ENCODE measurements around the gene PANK2. TPM values are rescaled to one million over a fixed set of nuclear protein-coding genes. Genes with fewer than 3 reads are reported as not detected.
"Not testable (repeated sequence)": the region's sequence is repeated elsewhere in the genome, so short reads cannot be mapped to it uniquely, and the experiment has no call there.

The PANK2 gene
- polyA plus RNA-seq, result 10 to 100 TPM; 11.8 to 28.5 (median 22.9) TPM

DNA sequence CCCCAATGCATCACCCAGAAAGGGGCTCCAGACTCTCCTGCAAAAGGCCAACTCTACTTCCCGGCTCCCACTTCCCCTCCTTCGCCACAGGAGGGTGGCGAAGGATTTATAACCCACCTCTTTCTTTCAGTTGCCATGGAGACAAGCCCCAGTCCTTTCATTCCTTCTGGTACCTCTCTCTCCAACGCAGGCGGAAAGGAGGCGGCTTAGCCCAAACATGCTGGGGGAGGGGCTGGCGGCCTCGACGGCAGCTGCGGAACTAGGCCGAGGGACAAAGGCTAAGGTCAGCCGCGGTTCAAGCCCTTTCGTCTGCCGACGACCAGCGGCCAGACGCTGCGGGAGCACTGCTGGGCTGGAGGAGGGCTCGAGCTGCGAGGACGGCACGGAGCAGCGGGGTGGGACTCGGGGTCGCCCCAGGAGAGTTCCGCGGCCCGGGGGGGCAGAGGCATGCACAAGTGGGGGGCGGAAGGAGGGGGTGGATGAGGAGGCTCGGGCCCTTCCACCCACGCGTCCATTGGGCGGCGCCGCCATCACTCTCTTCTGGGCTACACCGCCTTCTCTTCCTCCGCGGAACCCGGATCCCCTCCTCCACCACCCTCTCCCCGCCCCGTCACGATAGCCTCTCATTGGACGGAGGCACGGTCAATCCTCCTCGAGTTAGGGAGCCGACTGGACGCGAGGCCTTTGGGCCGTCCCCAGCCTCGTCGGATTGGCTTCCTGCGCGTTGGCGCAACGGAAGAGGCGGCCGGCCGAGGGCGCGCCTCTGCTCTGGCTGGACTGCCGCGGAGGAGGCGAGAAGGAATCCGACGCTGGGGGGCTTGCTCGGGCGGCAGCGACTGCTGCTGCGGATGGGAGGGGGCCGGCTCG lies at the start of gene PANK2:
Gene PANK2, plus strand, starts transcription at position 766 of the 867 bp plus-strand sequence.
- H3K27ac ChIP-seq (ENCODE audit: low read depth, low read length), result peak within 1 kb of the TSS; percentile 62
- 0 to 1% (median 0%) methylated on average over 53 to 72 of the region's 72 CpGs for WGBS, 3 donors

- H3K27ac ChIP-seq (ENCODE audit: low read depth, low read length), result not testable (repeated sequence)
- WGBS, 3 donors, result 91 to 96% (median 96%) methylated on average over 7 of the region's 7 CpGs
These were observed 49.0 kb upstream of the PANK2 start for GRCh38 chr20:3840201-3840600.

DNA sequence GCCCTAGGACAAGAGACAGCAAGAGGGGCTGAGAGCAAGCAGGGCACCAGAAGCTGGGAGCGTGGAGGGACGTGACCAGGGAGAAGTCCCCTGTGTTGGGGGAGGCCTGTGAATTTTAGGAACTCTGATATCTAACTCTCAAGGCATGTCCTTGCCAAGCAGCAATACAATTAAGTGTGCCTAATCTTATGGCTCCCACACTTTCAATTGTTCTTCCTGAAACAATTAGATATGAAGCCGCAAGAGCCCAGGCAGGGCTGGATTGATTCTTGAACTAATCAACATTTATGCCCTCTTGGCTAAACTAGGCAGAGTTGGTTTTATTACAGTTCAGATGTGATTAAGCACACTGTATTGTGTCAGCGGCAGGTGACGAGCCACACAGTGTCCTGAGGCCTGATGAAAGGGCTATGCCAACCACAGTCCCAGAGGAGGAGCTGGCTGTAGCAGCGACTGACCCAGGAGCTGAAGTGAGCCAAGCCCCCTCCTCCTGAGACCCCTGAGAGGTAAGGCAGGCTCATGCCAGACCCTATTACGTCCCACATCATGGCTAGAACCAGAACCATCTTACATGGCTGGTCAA lies 46.7 kb upstream of the PANK2 start:
- no peak overlapping the region for H3K27ac ChIP-seq (ENCODE audit: low read depth, low read length)
- WGBS, 3 donors, result 79 to 90% (median 82%) methylated on average over 7 of the region's 7 CpGs

GRCh38 chr20:3843490-3843889 lies 45.7 kb upstream of the PANK2 start:
- H3K27ac ChIP-seq (ENCODE audit: low read depth, low read length), result no peak overlapping the region
- WGBS, 3 donors, result 45 to 69% (median 45%) methylated on average over 5 of the region's 5 CpGs

- WGBS, 3 donors, result 93 to 97% (median 97%) methylated on average over 9 of the region's 9 CpGs
- H3K27ac ChIP-seq (ENCODE audit: low read depth, low read length), result not testable (repeated sequence)
These were observed 45.1 kb upstream of the PANK2 start for GRCh38 chr20:3843990-3844619.

DNA sequence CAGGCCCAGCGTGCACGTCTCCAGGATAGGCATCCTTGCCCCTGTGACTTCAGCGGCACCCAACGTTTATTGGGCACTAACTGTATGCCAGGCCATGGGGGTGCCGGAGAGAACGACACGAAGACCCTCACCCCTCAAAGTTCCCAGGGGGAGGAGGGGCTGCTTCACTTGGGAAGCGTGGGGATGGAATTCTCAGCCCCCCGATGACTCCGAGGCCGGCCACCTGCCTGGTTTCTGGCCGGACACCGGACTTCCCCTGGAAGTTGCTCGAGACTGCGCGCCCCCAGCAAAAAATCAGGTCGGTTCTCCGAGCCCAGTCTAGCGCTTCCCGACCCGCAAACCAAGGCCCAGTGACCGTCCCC lies 42.8 kb upstream of the PANK2 start:
- WGBS, 3 donors, result 0 to 1% (median 1%) methylated on average over 21 to 22 of the region's 22 CpGs
- no peak overlapping the region for H3K27ac ChIP-seq (ENCODE audit: low read depth, low read length)

DNA sequence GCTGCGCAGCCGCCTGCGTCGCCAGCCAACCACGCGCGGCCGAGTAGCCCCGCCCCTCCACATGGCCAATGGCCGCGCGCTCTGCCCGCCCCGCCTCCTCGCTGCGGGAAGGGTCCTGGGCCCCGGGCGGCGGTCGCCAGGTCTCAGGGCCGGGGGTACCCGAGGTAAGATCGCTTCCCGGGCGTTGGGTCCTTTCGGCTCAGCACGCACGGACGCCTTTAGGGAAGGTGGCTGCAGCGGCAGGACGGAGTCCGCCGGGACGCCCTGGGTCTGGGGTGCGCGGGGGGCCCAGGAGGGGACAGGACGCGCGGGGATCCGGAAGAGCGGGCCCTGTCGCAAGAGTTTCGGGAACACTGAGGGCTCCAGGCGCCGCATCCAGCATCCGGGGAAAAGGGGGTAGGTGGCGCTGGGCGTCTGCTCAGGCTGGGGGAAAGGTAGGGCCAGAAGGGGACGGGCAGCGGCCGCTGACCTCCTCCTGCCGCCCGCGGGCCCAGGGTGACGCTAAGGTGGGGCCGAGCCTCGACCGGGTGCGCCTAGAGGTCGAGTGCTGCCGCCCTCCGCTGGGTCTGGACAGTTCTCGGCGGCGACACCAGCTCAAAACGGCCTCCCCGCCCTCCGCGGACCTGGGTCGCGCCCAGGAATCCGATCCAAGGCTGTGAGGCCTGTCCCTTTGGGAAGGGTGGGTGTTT lies 42.3 kb upstream of the PANK2 start, which contains the start of gene MAVS:
Gene MAVS, plus strand, starts transcription at position 95 of the 689 bp plus-strand sequence. CDS start 7,791 bp downstream, outside the sequence.
- WGBS, 3 donors, result 0 to 1% (median 0%) methylated on average over 59 to 72 of the region's 72 CpGs
- H3K27ac ChIP-seq (ENCODE audit: low read depth, low read length), result peak within 1 kb of the TSS; percentile 42

- 15 to 23% (median 19%) methylated on average over 8 of the region's 8 CpGs for WGBS, 3 donors
- peak overlapping the region; percentile 42 for H3K27ac ChIP-seq (ENCODE audit: low read depth, low read length)
These were observed 41.7 kb upstream of the PANK2 start for GRCh38 chr20:3847429-3847940.

GRCh38 chr20:3848565-3848964 lies 40.6 kb upstream of the PANK2 start:
- H3K27ac ChIP-seq (ENCODE audit: low read depth, low read length), result no peak overlapping the region
- 88 to 96% (median 92%) methylated on average over 1 of the region's 1 CpG for whole genome bisulfite sequencing, 3 donors

DNA sequence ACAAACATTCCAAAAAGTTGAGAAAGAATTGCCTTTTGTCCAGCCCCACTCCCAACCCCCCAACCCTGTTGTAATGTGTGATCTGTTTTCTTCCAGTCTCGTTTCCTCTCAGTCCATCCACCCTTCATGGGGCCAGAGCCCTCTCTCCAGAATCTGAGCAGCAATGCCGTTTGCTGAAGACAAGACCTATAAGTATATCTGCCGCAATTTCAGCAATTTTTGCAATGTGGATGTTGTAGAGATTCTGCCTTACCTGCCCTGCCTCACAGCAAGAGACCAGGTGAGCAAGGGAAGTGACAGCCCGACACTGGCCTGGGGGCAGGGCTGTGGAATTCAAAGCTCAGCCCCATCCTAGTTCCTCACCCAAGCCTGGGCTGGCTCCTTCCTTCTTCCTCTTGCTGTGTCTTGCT lies 34.7 kb upstream of the PANK2 start:
- H3K27ac ChIP-seq (ENCODE audit: low read depth, low read length), result no peak overlapping the region
- 68 to 81% (median 70%) methylated on average over 4 of the region's 4 CpGs for WGBS, 3 donors

- 68 to 85% (median 80%) methylated on average over 14 of the region's 14 CpGs for WGBS, 3 donors
- no peak overlapping the region for H3K27ac ChIP-seq (ENCODE audit: low read depth, low read length)
These were observed 31.8 kb upstream of the PANK2 start for GRCh38 chr20:3857405-3857804.

DNA sequence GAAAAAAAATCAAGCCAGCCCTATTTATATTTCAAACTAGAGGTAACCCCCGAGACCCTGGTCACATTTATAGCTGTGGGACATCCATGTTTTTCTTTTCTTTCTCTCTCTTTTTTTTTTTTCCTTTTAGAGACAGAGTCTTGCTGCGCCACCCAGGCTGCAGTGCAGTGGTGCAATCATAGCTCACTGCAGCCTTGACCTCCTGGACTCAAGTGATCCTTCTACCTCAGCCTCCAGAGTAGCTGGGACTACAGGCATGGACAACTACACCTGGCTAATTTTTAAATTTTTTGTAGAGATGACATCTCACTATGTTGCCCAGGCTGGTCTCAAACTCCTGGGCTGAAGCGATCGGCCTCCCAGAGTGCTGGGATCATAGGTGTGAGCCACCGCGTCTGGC lies 30.5 kb upstream of the PANK2 start:
- 96% methylated on average over 6 of the region's 6 CpGs for WGBS, 3 donors
- H3K27ac ChIP-seq (ENCODE audit: low read depth, low read length), result no peak overlapping the region

- no peak overlapping the region for H3K27ac ChIP-seq (ENCODE audit: low read depth, low read length)
- WGBS, 3 donors, result 97 to 98% (median 97%) methylated on average over 7 of the region's 7 CpGs
These were observed 28.0 kb upstream of the PANK2 start for GRCh38 chr20:3861191-3861590.

GRCh38 chr20:3862333-3862732 lies 26.9 kb upstream of the PANK2 start:
- H3K27ac ChIP-seq (ENCODE audit: low read depth, low read length), result no peak overlapping the region
- WGBS, 3 donors, result 94 to 100% (median 95%) methylated on average over 1 of the region's 1 CpG

DNA sequence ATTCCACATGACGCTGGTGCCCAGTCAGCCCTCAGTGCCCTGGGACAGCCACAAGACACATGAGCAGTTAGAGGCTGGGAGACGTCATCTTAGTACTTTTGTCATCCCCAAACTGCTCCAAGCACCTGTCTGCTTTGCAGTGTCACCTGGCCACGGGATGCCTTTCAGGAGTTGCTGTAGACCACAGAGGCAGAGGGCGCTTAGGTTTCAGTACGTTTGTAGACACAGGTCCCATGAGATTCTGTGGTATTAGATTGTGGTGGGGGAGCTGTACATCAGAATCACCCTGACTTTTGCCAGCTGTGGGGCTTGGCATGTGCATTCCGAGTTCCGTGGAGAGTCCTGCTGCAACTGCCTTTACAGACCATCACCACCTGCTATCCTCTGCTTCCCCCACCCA lies 25.9 kb upstream of the PANK2 start:
- WGBS, 3 donors, result 85 to 88% (median 87%) methylated on average over 7 of the region's 7 CpGs
- no peak overlapping the region for H3K27ac ChIP-seq (ENCODE audit: low read depth, low read length)

GRCh38 chr20:3864518-3864917 lies 24.7 kb upstream of the PANK2 start:
- WGBS, 3 donors, result 74 to 86% (median 84%) methylated on average over 5 of the region's 5 CpGs
- no peak overlapping the region for H3K27ac ChIP-seq (ENCODE audit: low read depth, low read length)

GRCh38 chr20:3865152-3865886 lies 23.9 kb upstream of the PANK2 start:
- WGBS, 3 donors, result 85 to 96% (median 89%) methylated on average over 14 of the region's 14 CpGs

GRCh38 chr20:3865887-3866407 lies 23.2 kb upstream of the PANK2 start:
- no peak overlapping the region for H3K27ac ChIP-seq (ENCODE audit: low read depth, low read length)
- WGBS, 3 donors, result 90 to 93% (median 92%) methylated on average over 14 of the region's 14 CpGs

More at GRCh38 chr20:3865152-3865886, 23.9 kb upstream of the PANK2 start:
- H3K27ac ChIP-seq (ENCODE audit: low read depth, low read length), result no peak overlapping the region
